T-helper 22 cell (primary cell): ENCODE data around the gene REPIN1.

Source experiments
- DNase-seq: peaks from one replicate; pipeline ENCODE4 v3.0.0-alpha.2; 2020; ENCODE audit warnings: low read depth

Gene REPIN1

GRCh38 chr7:150407588-150408392, 39.2 kb downstream of the REPIN1 start:
- DNase-seq: no peak

GRCh38 chr7:150408393-150409299, 40.0 kb downstream of the REPIN1 start:
- no peak for DNase-seq

GRCh38 chr7:150409300-150410030, 40.8 kb downstream of the REPIN1 start:
- DNase-seq: no peak

GRCh38 chr7:150410131-150410530, 41.5 kb downstream of the REPIN1 start:
- no peak for DNase-seq

- DNase-seq: no peak
These were observed 42.2 kb downstream of the REPIN1 start for GRCh38 chr7:150410680-150411346.

GRCh38 chr7:150411606-150412005, 43.0 kb downstream of the REPIN1 start:
- no peak for DNase-seq

- no peak for DNase-seq
These were observed 43.4 kb downstream of the REPIN1 start for GRCh38 chr7:150412016-150412415.

GRCh38 chr7:150412518-150413488, 44.2 kb downstream of the REPIN1 start:
- DNase-seq: no peak

- DNase-seq: no peak
These were observed 45.0 kb downstream of the REPIN1 start for GRCh38 chr7:150413640-150414081.

GRCh38 chr7:150415161-150416153, 46.8 kb downstream of the REPIN1 start:
- DNase-seq: no peak

- DNase-seq: no peak
These were observed 48.6 kb downstream of the REPIN1 start for GRCh38 chr7:150417239-150417638.

- no peak for DNase-seq
These were observed 49.2 kb downstream of the REPIN1 start for GRCh38 chr7:150417863-150418262.

GRCh38 chr7:150420242-150420641, 51.6 kb downstream of the REPIN1 start:
- no peak for DNase-seq

GRCh38 chr7:150420987-150421674, 52.5 kb downstream of the REPIN1 start:
- DNase-seq: peak; percentile 56

- DNase-seq: no peak
These were observed 53.2 kb downstream of the REPIN1 start for GRCh38 chr7:150421831-150422230.
